ENCODE measurements around the gene SETD3. TPM values are rescaled to one million over a fixed set of nuclear protein-coding genes. Genes with fewer than 3 reads are reported as not detected.

Gene SETD3
- total and polyA plus RNA-seq, 10 of the 15 experiments (the other 5 are each of a cell fraction or from before 2014, with no cell fraction given): 11.3 to 44.2 (median 36.5) TPM

- Histone ChIP-seq H2AFZ (ENCODE audit: control insufficient read depth, low read depth, low read length) (no peak overlapping the region), H3K36me3 (ENCODE audit: control insufficient read depth in 2 of 2, insufficient read depth in 2 of 2, low read length in 1 of 2) (peaks cover 24 to 67% of the 10 kb centered on the region in 2 experiments), H3K9ac (ENCODE audit: control insufficient read depth, insufficient read depth, low read length) (no peak overlapping the region), H4K20me1 (ENCODE audit: control insufficient read depth, insufficient read depth) (no peaks in the 10 kb centered on the region), H3K4me3 (no peak overlapping the region), H3K27ac (ENCODE audit: control insufficient read depth, insufficient read depth) (no peak overlapping the region), H3K27me3 (replicated peaks in 1 of 2; ENCODE audit: control insufficient read depth in 2 of 2, insufficient read depth in 2 of 2, low read length in 1 of 2) (no peaks in the 10 kb centered on the region), H3K4me2 (ENCODE audit: control insufficient read depth, insufficient read depth) (no peak overlapping the region), H3K4me1 (ENCODE audit: control insufficient read depth, insufficient read depth, low read length) (no peaks in the 10 kb centered on the region), H3K79me2 (ENCODE audit: control insufficient read depth, insufficient read depth, low read length) (no peaks in the 10 kb centered on the region), H3K9me3 (replicated peaks; ENCODE audit: control insufficient read depth, insufficient read depth, low read length) (no peaks in the 10 kb centered on the region)
- BruUV-seq (replicated peaks): no TSS peak
- peak; percentile 47 for FAIRE-seq
- intact Hi-C loops (cut with micrococcal nuclease; ENCODE audit: unreplicated experiment): no loop called here
- ChIA-PET CTCF (no interaction called here), SMC1A (ENCODE audit: uncharacterized antibody, unreplicated experiment) (no interaction called here), RAD21 (ENCODE audit: unreplicated experiment) (interaction anchor here (0.7 kb wide), 1 partner anchor 125 kb away, joined by 3 read pairs; no protein-coding TSS in a partner anchor), POLR2A (interaction anchor here (0.6 kb wide), 1 partner anchor 19 kb away, joined by 3 read pairs; no protein-coding TSS in a partner anchor)
- WGBS (ENCODE audit: insufficient coverage, insufficient replicate concordance, low lambda C conversion rate, missing lambda C conversion rate): 83% methylated on average over 14 of the region's 14 CpGs
- DNase-seq (ENCODE audit: low read depth, low spot score): no peak
- ATAC-seq: no peak
- TF ChIP-seq KLF5 (IDR thresholded peaks at IDR 0.05; ENCODE audit: partially characterized antibody) (no peak), POLR2AphosphoS5 (IDR thresholded peaks at IDR 0.05; ENCODE audit: low read length) (peak; percentile 60; the same call in 1 of the 2 replicates)
- in situ Hi-C loops (cut with MboI): no loop called here
Observed at GRCh38 chr14:99502989-99503421, 22.3 kb upstream of the SETD3 start.

- in situ Hi-C loops (cut with MboI): no loop called here
- ChIA-PET SMC1A (ENCODE audit: uncharacterized antibody, unreplicated experiment) (no interaction called here), POLR2A (no interaction called here), CTCF (no interaction called here), RAD21 (ENCODE audit: unreplicated experiment) (no interaction called here)
- intact Hi-C loops (cut with micrococcal nuclease; ENCODE audit: unreplicated experiment): no loop called here
- H3K27ac ChIP-seq (ENCODE audit: control insufficient read depth, insufficient read depth): no peak overlapping the region
- H3K9me3 ChIP-seq (replicated peaks; ENCODE audit: control insufficient read depth, insufficient read depth, low read length): no peaks in the 10 kb centered on the region
- peaks cover 19 to 49% of the 10 kb centered on the region in 2 experiments for H3K36me3 ChIP-seq (ENCODE audit: control insufficient read depth in 2 of 2, insufficient read depth in 2 of 2, low read length in 1 of 2)
- no peaks in the 10 kb centered on the region for H3K79me2 ChIP-seq (ENCODE audit: control insufficient read depth, insufficient read depth, low read length)
- ATAC-seq: no peak
- H3K4me1 ChIP-seq (ENCODE audit: control insufficient read depth, insufficient read depth, low read length): no peaks in the 10 kb centered on the region
- 81% methylated on average over 3 of the region's 3 CpGs for WGBS (ENCODE audit: insufficient coverage, insufficient replicate concordance, low lambda C conversion rate, missing lambda C conversion rate)
- H3K4me2 ChIP-seq (ENCODE audit: control insufficient read depth, insufficient read depth): no peak overlapping the region
- FAIRE-seq: no peak
- DNase-seq (ENCODE audit: low read depth, low spot score): no peak
- BruUV-seq (replicated peaks): no TSS peak
- H3K27me3 ChIP-seq (replicated peaks in 1 of 2; ENCODE audit: control insufficient read depth in 2 of 2, insufficient read depth in 2 of 2, low read length in 1 of 2): no peaks in the 10 kb centered on the region
- no peaks in the 10 kb centered on the region for H4K20me1 ChIP-seq (ENCODE audit: control insufficient read depth, insufficient read depth)
- no peak overlapping the region for H3K9ac ChIP-seq (ENCODE audit: control insufficient read depth, insufficient read depth, low read length)
- no peak overlapping the region for H2AFZ ChIP-seq (ENCODE audit: control insufficient read depth, low read depth, low read length)
- TF ChIP-seq BMI1 (IDR thresholded peaks at IDR 0.05; ENCODE audit: borderline replicate concordance) (no peak), ZNF687 (IDR thresholded peaks at IDR 0.05) (no peak), JUND (IDR thresholded peaks at IDR 0.05; ENCODE audit: low read depth, low read length) (no peak), CHD1 (IDR thresholded peaks at IDR 0.05; ENCODE audit: low read depth, low read length) (no peak), NBN (IDR thresholded peaks at IDR 0.05) (no peak)
- H3K4me3 ChIP-seq: no peak overlapping the region
Observed at GRCh38 chr14:99497894-99498293, 17.2 kb upstream of the SETD3 start.

Measured in GM12878 (cell line).